CD4-positive, alpha-beta T cell treated with Interleukin-15 for 4 hours (primary cell): Measurements from ENCODE around the gene LYST.
A peak's percentile ranks its signal among the peaks of the same experiment; 100 is the strongest.
"Not testable (repeated sequence)": the region's sequence is repeated elsewhere in the genome, so short reads cannot be mapped to it uniquely, and the experiment has no call there.

Source experiments
- DNase-seq: peaks from one replicate; pipeline ENCODE4 v3.0.0-alpha.2; 2020; ENCODE audit warnings: low spot score

Gene LYST

DNA sequence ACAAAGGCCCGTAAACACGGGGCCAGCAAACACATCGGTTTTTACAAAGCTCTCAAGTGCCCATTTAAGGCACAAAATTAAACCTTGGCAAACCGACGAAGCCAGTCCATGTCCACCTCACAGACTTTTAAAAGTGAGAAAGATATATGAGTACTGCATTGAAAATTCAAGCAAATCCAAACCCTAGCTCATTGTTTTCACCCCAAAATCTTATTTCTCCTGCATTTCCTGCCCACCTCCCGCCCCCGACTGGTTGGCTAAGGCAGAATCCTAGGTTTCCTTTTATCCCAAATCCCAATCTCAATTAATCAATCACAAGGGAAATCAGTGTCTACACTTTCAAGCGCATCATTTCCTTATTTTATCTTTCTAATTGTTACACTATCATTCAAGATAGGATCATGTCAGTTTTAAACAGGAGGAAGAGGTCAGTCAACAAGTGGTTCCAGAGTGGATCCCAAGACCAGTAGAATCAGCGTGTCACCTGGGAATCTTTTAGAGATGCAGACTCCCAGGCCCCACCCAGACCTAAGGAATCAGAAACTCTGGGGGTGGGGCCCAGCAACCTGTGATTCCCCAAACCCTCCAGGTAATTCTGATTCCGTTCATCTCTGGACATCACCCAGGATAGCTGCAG lies 215.4 kb downstream of the LYST start:
- no peak for DNase-seq

DNA sequence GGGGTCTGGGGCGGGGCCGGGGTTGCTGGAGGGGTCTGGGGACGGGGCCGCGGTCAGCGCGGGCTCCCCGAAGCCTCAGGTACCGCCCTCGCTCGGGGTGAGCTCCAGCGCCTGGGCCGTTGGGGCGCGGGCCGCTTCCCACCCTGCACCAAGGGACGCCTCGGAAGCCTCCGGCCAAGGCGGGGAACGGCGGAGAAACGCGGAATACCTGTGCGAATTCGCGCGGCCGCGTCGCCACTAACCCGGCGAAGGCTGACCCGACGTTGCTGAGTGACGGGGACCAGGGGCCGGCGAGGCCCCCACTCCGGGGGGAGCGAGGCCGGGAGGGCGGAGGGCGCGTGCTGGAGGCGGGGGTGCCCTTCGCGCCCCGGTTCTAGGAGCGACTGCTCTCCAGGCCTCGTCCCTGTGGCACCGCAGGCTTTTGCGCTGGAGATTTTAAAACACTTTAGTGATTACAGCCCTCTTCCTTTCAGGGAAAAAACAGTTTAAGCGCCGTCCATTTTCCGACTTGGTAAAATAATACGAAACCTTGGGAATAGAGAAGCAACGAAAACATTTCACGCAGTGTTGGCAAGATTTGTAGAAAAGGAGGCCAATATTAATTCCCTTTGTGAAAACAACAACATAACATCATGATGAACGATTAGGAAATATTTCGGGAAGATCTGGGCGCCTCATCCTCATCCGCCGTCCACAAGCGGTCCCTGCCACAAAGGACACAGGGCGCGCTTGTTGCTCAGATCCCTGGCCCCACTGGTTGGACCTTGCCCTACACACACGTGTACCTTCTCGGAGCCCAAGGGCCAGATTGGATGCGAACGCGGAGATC lies 216.2 kb downstream of the LYST start:
- DNase-seq: no peak

DNA sequence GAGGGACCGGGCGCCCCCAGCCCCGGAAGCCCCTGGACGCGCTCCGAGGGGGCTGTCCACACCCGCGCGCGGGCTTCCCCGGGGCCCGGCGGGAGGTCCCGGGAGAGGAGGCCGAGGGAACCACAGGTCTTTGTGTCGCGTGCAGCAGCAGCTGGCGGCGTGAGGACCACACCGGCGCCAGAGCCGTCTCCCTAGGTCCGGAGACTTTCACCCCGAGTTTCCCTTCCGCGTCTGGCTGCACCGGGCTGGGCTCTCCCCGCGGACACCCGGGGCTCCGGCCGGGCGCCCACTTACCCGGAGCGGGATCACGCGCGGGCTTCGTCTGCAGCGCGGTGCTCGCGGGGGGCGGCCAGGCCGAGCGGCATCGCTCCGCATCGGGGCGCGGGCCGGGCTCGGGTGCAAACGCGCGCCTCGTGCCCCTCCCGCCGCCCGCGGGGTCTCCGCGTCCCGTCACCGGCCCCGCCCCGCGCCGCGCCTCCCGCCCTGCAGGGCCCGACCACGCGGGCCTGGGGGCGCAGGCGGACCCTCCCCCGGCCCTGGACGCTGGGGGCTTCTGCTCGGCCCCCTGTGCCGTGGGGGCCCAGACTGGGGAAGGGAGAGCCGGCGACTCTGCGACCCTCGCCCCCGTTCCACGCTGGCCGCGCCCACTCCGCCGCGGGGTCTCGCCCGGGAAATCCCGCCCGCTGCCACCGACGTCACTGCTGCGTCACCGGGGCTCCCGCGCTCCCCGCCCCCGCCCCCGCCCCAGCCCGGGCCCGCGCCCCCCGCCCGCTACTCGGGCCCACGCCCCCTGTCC lies 217.1 kb downstream of the LYST start, which contains the start of gene GNG4:
TSS of gene GNG4 (minus strand) at position 417 of the 796 bp plus-strand sequence. CDS start 65,946 bp downstream, outside the sequence.
- DNase-seq: no peak

DNA sequence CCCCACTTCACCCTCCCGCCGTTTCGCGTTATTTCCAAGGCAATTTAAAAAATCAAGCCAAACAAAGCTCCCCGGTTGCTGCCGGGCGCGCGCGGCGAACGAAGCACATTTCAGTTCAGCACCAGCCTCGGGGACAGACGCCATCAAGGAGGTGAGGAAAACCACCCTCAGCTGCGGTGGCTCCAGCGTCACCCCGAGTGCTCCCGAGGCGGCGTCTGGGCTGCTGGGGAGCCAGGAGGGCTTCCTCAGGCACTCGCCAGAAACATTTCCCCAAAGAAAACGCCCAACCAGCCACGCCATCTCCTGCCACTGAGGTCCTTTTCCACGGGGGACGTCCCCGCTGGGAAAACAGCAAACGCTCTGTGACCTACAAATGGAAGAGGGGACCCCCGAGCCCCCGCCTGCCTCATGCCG lies 217.7 kb downstream of the LYST start:
- peak; percentile 44 for DNase-seq

DNA sequence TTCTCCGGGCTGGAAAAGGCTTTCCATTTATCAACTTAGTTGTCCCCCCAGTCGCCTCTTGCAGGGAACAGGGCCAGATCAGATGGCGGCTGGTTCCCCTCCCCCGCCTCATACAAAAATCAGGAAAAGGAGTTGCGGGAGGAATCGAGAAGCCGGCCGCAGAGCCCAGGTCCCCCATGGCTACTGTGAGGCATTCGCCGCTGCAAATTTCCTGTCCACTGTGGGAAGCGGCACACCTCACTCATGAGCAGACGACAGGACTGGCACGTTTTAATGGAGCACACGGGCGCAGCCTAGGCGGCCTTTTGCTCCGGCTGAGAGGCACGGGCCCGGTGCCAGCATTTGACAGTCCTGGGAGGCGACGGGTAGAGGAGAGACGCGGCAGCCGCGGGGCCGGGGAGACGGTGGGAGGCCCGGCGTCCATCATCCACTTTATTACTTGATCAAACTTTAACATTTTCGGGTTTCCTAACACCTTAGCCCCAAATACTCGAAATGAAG lies 218.2 kb downstream of the LYST start:
- no peak for DNase-seq

DNA sequence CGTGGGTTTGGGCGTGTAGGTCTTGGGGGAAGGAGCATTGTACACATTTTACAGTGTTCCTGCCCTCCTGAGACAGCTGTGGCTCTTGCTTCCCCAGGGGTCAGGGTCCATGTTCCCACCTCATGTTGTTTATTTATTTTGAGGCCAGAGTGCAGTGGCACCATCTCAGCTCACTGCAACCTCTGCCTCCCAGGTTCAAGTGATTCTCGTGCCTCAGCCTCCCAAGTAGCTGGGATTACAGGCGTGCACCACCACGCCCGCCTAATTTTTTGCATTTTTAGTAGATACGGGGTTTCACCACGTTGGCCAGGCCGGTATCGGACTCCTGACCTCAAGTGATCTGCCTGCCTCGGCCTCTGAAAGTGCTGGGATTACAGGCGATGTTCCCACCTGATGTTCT lies 219.2 kb downstream of the LYST start:
- not testable (repeated sequence) for DNase-seq

DNA sequence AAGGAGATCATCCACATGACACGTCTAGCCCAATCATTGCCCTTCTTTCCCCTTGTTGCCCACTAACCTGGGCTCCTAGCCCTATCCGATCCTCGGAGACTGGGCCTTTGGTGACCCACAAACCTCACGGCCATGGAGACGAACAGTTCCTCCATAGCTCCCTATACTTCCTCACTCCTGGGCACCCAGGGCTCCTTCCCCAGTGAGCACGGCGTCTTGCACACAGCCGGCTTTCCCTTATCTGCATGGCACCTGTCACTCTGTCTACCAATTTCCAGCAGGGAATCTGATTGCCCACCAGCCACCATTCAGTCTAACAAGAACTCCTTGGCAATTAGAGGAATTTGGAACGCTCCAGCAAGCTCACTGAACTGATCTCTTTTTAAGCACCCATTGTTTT lies 220.2 kb downstream of the LYST start:
- DNase-seq: no peak

DNA sequence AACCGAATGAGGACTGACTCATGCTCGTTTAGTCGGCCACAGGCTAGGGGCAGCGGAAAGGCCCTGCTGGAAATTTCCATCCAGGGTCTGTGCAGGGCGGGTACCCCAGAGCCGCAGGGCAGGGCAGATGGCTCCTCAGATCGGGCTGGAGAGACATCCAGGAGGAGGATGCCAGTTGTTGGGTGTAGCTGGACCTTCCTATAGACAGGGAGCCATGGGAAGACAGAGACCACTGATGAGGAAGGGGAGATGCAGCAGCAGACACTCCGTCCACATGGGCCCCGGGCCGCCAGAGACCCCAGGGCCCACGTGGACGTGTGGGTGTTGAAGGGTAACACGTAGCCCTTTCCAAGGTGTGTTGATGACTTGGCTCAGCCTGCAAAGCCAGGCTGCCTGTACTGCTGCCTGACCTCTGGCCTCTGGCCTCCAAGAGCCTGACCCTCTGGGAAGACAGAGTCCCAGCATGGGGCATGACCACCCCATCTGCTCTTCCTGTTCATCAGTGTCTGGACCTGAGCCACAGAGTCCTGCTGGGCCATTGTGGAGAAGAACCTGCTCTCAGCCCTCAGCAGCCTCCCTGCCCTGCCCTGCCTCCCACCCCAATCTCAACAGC lies 221.9 kb downstream of the LYST start:
- no peak for DNase-seq

DNA sequence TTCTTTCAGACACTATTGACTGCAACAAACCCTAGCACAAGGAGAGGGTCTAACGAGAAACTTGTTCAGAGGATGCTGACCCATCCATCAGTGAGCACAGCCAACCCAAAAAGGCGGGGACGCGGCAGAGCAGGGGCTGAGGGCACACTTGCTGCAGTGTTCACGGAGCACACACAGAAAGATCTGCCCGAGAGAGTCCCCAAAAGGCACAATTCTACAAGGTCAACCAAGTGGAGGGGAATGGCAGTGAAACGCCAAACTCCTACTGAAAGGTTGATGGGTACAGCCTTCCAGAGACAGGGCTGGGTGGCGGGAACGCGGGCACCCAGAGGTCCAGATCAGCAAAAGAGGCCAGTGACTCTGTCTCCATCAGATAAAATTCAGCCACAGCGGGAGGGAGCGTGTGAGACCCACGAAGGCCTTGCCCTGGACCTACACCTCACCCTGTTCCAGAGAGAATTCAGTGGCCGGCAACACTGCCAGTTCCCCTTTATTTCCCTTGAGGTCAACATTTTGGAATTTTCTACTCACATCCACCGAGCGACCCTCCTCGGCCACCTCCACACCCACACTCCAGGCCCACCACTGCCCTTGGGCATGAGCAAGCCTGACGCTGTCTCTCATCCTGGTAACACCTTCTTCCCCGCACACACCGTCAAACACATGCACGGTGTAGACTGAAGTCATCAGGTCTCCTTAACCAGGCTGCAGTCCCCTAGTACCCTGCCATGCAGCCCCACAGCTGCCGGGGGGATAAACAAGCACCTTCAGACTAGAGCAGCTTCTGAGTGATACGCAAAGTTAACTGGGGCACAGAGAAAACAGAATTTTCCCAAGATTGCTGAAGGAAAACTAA lies 222.6 kb downstream of the LYST start:
- DNase-seq: no peak

DNA sequence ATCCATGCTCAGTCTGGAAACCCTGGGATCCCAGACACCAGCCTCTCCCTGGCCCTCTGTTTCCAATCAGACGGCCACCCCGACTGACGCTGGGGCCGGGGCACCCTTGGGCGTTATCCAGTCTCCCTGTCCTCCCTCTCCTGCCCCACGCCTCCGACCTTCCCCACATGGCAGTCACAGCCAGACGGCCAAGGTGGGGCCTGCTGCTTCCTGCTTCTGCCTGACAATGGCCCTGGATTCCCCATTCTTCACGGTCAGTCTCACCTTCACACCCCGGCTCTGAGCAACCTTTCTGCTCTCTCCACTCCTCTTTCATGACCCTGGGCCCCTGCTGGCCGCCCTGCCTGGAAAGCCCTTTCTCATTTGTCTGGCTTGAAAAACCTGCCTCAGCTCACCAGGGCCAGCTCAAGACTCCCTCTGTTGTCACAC lies 223.7 kb downstream of the LYST start:
- DNase-seq: no peak

DNA sequence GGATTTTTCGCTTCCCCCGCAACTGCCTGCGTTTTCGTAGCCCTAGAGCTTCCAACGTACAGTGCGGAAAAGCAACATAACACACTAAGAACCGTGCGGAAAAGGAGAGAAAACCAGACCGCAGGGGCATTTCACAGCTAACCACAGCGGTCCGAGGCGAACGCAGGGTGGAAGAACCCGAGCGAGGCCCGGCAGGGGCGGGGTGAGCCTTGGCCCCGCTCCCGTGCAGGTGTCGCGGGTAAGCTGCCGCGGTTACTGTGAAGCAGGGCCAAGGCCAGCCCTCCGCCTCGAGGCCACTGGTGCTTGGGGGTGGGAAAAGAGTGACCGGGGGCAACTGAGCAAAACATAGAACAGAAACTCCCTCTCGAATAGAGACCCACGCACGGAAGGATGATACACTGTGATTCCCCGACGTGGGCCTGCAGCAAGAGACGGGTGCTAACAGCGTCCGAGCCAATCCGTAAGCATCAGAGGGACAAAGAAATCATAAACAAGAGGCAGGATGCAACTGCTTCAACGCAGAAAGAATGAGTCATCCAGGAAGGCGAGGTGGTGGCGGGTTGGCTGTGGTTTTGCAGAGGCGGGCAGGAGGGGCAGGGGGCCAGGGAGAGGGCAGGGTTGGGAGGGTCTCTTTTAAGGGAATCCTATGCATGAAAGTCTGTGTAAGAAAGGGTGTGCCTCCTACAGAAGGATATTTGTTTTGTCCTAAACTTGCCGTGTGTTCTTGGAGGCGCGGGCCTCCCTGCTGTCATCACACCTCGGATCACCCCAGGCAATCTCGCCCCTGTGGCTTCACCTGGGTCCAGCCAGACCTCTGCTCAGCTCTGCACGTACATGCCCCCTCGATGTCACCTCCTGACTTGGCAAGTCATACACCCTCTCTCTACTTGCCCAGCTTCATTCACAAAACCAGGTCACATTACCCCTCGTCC lies 224.4 kb downstream of the LYST start:
- peak; percentile 64 for DNase-seq

DNA sequence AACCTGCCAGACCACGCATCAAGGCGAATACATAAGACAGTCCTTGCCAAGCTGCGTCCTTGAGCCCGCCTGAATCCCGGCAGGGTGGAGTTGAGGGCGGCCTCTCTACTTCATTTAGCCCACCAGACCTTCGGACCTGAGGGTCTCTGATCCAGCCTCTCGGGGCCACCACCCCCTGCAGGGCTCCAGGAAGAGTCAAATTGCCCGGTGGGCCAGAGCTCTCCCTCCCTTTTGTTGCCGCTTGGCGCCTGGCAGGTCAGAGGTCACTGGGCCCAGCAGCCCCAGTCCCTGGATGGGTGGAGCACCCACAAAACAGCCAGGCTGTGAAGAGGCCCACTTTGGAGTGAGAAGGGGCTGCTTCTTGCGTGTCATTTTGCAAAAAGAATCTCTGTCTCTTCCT lies 226.1 kb downstream of the LYST start:
- DNase-seq: no peak

DNA sequence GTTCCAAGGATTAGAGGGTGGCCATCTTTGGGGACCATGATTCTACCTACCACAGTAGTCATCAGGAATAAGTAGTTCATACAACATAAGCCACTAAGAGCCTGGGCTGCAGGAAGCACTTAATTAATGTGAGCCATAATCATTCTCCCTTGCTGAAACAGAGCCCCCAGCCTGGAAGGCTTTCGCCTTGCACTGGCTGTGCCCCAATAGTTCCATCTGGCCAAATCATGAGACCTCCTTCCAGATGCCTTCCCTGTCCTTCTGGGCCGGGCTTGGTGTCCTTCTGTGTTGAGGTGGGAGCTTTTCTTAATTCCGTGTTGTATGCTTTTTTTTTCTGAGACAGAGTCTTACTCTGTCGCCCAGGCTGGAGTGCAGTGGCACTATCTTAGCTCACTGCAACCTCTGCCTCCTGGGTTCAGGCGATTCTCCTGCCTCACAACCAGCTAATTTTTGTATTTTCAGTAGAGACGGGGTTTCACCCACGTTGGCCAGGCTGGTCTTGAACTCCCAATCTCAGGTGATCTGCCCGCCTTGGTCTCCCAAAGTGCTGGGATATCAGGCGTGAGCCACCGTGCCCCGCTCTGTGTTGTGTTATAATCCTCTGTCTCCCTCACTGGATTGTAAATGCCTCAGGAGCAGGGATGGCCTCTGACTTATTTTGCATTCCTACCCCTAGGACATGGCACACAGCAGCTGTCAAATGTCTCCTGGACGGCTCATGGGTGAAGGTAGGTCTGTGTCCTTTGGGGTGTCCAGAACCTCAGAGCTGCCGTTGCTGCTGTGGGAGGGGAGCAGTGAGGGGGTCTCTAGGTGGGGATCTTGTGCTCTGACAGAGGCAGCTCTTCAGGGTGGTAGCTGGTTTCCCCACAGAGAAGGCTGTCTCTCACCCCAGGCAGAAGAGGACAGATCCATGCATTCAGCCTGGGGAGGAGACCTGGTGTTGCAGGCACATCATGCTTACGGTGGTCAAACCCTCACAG lies 227.2 kb downstream of the LYST start:
- no peak for DNase-seq

DNA sequence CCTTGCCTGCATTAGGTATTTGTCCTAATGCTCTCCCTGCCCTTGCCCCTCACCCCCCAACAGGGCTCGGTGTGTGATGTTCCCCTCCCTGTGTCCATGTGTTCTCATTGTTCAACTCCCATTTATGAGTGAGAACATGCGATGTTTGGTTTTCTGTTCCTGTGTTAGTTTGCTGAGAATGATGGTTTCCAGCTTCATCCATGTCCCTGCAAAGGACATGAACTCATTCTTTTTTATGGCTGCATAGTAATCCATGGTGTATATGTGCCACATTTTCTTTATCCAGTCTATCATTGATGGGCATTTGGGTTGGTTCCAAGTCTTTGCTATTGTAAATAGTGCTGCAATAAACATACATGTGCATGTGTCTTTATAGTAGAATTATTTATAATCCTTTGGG lies 228.1 kb downstream of the LYST start:
- DNase-seq: not testable (repeated sequence)

DNA sequence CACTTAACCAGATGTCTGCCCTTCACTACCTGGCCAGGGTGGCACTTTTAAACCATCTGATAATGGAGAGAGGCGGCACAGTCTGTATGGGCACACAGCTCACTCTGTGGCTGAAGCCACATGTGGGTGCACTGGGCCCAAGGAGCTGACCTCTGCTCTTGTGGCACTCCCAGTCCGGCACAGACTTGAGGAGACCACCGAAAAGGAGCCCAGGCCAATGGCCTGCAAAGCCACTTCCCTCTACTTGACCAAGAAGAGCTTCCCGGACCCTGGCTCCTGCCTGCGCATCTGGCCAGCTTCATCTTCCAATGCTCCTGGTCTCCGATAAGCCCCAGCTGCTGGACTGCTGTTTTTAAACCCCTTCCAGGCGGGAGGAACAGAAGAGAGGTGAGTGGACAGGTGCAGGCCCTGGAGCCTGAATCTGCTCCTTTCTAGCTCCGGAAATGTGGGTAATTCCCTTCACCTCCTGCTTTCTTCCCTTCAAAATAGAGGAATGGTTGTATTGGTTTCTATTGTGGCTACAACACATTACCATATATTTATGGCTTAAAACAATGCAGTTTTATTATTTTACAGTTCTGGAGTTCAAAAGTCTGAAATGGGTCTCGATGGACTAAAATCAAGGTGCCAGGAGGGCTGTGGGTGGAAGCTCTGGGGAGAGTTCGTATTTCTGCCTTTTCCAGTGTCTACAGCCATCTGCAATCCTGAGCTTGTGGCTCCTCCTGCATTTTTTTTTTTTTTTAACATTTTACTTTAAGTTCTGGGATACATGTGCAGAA lies 228.8 kb downstream of the LYST start:
- no peak for DNase-seq

DNA sequence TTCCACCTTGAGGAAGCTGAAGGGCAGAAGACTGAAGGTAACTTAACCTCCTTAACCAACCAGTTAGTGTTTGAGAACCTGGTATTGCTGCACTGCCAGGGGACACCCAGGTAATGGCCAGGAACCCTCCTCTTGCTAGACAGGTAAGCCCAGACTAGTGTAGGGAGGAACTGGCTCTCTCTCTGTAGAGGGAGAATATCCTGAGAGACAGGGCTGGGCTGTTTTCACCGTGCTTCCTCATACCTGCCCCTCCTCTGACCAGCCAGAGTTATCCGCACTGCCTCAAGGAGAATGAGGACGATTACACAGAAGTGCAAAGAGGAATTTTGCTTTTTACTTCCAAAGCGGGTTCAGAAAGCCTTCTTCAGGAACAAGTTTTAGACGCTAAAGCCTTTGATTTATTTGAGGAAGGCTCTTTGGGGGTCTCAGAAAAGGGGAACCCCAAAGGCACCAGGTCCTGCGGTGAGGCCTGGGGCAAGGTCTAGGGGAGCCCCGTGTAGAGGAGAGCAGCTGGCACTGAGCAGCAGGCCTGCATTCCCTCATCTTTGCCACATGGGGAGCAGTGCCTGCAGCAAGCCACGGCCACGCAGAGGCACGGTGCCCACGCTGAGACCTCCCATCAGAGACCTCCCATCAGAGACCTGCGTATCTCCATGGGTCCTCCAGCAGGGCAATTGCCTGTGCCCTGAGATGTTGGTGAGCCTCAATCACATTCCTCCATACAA lies 230.6 kb downstream of the LYST start:
- DNase-seq: no peak
